ENCODE data around the gene MYRIP.

The MYRIP gene

DNA sequence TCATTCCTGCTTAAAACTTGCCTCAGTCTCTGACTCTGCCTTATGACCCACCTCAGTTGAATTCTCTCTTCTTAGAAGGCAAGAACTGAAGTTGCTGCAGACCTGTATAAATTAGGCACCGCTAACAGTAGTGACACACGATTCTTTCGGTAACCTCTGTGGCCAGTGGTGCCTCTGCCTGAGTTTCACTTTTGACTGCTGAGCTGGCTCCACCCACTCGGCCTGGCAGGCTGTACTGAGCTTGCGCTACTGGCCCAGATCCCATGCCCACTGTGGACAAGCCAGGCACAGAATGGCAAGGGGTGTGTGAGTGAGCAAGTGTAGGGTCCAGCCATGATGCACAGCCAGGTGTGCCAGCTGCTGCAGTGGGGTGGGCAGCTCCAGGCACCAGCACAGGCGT, 481.0 kb downstream of the MYRIP start:
- DNase-seq (ENCODE audit: low read depth), result no peak

DNA sequence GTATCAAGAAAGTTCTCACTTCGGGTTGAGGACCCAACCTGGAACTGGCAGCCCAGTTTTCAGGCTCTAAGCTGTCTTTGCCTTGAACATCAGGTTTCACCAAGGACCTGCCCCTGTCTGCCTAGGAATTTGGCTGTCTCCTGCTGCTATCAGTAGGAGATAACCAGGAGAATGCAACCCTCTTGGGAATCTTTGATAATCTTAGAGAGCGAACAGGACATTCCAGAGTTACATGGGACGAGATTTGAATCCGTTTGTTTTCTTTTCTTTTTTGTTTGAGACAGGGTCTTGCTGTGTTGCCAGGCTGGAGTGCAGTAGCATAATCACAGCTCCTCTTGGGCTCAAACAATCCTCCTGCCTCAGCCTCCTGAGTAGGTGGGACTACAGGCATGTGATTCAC, 482.1 kb downstream of the MYRIP start:
- DNase-seq (ENCODE audit: low read depth), result no peak

DNA sequence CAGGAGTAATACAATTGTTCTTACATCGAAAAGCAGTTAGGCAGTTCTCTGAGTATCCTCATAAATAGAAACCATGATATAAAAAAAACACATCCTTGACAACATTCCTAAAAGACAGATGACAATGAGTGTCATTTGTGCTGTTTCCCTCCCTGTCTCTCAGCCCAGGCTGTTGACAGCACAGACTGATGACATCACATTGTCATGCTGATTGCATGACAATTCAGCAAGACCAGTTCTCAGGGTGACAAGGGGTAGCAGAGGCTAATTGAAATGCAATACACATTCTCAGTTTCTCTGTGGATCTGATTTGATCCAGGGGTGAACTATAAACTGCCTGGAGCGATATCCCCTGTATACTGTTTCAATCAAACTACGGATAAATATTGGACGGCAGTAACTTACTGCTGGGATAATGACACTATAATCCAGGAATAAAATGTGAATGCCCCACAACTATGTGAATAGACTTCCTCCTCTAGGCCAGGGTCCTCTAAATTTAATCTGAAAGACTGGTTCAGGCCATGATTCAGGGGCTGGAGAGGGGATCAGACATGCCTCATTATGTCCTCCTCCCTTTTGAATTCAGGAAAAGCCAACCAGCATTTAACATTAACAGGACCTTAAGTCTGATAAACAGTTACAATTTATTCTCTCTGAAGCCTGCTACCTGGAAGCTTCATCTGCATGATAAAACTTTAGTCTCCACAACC, 483.4 kb downstream of the MYRIP start:
- no peak for DNase-seq (ENCODE audit: low read depth)

DNA sequence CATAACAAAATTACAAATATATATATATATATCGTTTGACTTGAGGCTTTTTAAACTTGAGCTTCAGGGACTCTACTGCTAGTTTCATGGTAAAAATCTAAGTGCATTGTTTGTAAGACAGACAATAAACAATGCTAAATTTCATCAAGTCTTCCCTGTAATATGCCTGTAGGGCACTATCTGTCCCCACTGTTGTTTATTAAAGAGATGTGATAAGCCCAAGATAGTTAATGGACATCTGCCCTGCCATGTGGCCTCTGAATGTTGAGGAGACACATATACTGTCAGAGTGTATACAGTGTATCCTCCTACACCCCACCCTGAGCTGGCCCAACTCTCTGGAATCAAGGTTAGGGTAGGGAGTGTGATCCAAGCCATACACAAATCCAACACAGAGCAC, 485.0 kb downstream of the MYRIP start:
- DNase-seq (ENCODE audit: low read depth), result no peak

DNA sequence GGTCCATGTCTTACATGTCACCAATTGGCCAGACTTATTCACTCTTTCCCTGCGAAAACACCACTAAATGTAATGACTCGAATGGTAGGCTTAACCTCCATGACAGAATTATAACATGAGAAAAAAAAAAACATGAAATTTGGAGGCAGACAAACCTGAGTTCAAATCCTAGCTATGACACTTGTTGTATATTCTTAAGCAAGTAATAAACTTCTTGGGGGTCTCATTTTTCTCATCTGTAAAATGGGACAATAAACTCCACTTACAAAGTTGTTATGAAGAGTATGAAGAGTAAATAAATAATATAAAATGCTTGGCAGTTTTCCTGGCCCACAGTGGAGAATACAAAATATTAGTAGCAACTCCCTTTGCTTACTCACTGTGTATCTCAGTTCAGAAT, 488.7 kb downstream of the MYRIP start:
- DNase-seq (ENCODE audit: low read depth), result no peak

DNA sequence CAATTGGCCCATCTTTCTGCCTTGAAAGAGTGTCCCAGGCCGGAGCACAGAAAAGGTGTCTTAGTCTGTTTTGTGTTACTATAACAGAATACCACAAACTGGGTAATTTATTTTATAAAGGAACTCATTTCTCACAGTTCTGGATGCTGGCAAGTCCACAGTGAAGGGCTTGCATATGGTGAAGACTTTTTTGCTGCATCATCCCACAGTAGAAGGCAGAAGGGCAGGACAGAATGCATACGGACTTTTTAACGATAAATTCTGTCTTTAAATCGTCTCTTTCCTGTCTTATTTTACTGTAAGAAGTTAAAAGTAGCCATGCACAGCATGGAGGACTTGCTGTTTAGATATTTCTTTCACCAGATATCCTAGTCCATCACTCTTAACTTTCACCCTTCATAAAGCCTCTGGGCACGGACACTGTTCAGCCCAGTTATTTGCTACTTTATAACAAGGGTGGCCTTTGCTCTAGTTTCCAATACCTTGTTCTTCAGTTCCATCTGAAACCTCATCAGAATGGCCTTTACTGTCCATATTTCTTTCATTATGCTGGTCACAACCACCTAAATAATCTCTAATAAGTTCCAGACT, 489.8 kb downstream of the MYRIP start:
- no peak for DNase-seq (ENCODE audit: low read depth)

DNA sequence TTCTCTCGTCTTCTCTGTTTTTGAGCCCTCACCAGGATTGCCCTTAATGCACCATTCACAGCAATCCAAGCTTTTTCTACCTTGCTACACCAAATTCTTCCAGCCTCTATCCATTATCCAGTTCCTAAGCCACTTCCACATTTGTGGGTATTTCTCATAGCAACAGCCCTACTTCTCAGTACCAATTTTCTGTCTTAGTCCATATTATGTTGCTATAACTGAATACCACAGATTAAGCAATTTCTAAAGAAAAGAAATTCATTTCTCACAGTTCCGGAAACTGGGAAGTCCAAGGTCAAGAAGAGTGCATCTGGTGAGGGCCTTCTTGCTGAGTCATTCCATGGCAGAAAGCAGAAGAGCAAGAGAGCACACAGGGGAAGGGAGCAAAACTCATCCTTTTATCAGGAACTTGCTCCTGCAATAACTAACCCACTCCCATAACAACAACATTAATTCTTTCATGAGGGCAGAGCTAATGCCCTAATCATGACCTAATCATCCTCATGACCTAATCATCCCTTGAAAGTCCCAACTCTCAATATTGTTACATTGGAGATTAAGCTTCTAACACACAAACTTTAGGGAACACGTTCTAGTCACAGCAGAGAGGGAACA, 490.4 kb downstream of the MYRIP start:
- DNase-seq (ENCODE audit: low read depth), result no peak

DNA sequence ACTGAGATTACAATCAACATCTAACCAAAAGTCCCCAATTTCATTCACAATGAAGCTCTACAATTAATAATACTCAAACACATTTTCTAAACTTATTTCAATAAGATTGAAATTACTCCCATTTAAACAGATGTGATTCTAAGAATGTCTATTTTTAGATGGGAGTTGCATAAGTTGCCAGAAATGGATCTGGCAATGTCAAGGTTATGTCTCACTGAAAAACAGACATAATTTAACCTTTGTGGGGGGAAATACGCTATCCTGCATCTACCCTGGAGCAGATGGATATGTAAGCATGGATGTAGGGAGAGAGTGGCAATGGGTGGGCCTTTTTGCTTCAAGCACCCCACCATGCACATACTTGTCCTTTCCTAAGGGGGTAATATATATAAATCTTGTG, 493.4 kb downstream of the MYRIP start:
- no peak for DNase-seq (ENCODE audit: low read depth)

DNA sequence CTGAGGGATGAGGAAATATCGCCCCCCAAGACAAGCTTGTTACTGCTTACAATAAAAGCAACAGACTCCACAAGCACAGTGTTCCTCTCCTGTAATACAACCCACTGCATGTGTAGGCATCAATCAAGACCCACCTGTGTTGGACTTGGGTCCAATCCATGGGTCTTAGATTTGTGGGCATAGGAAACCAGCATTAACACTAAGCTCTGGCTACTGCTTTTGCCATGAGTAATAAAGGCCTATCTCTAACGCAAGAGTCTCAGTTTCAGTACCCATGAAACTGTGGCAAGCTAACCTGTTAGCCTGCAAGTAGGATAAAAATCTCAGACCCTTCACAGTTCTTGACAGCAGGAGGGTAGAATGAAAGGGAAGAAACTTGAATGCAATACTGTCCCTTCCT, 494.9 kb downstream of the MYRIP start:
- DNase-seq (ENCODE audit: low read depth), result no peak

DNA sequence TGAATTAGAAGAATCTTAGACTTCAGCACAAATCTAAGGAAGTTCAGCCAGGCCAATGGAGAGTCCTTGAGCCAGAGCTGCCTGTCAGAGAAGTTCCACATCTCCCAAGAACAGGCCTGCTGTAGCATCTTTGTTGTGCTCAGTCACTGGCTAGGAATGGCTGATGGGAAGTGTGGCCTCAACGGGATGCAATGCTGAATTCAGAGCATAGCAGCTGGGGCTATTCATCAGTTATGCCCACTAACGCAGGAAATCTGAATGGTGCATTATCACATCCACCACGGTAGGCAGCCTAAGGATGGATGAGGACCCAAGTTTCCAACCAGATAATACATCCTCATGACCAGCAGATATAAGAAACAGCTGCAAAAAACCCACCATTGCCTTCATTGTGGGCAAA, 496.9 kb downstream of the MYRIP start:
- no peak for DNase-seq (ENCODE audit: low read depth)

DNA sequence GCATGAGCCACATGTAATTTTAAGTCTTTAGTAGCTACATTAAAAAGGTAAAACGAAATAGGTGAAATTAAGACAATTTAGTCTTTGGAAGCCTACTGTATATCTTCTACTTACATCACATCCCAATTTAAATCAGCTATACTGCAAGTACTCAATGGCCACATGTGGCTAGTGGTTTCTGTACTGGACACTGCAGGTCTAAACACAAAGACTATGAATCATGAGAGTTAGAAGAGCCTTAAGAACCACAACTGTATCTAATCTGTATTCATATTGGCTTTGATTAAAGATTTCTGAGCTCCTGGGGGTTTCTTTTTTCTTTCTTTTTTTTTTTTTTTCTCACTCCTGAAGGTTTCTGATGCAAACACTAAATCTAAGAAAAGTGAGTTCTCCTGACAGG, 497.8 kb downstream of the MYRIP start:
- DNase-seq (ENCODE audit: low read depth), result no peak

DNA sequence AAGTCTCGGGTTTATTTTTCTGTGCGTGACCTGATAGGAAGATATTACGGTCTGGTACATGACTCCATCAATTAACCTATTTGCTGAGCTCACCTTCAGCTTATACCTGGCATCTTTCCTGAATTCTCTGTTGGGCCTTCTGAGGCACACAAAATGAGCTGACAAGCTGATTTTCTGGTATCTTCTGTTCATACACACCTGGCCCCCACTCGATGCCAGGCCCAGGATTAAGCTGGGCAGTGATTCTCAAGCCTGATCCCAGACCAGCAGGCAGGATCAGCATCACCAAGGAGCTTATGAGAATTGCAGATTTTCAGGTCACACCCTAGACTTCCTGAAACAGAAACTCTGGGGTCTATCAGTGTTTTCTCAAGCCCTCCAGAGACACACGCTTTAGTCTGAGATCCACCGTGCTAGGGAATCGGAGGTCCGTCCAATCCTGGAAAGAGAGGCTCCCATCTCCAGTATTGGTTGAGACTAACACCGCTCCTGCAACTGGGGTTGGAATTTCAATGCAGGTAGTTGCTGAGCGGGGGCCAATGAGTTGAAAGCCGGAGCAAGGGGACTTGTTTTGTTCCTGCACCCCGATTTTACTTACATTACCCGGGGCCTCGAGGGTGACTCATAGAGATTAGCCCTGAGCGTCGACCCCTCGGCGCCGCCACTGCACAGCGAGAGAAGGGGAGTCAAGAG, 499.5 kb downstream of the MYRIP start:
- DNase-seq (ENCODE audit: low read depth), result no peak

DNA sequence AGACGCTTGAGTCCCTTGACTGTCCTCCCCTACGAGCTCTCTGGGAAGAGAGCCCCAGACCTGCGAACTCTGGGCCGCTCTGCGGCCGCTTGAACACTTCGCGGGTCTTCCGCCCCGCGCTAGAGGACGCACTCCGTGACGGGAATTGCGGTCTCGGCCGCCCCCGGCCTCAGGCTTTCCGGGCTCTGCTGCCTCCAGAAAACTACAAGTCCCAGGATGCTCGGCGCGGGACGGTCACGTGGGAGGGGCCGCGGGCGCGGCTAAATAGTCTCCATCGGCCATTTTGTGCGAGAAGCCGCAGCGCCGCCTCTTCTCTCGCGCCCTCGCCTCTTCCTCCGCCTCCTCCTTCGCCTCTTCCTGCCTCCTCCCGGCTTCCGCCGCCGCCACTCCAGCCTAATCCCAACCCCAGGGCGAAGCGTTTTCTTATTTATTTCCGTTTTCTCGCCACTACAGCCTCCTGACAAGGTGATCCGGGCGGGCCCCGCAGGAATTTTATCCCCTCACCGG, 500.1 kb downstream of the MYRIP start, which contains the start of gene EIF1B:
TSS of gene EIF1B (plus strand) at position 290 of the 507 bp plus-strand sequence. CDS start 235 bp downstream, outside the sequence.
- peak; percentile 94 for DNase-seq (ENCODE audit: low read depth)

All from T-helper 22 cell (primary cell).